GM12875 (cell line): Measurements from ENCODE around the gene TNMD.

Experiments
- H3K4me3 ChIP-seq: one replicate; pipeline ENCODE4 v1.5.1; 2011; ENCODE audit warnings: low read depth, low read length, control low read depth
- CTCF ChIP-seq: IDR thresholded peaks from 2 replicates; pipeline ENCODE4 v1.5.1; 2011; ENCODE audit warnings: low read depth, mild to moderate bottlenecking, control low read depth, inconsistent platforms, low read length, moderate library complexity, borderline replicate concordance; ENCODE audit not compliant: insufficient read depth

TNMD gene

GRCh38 chrX:100596601-100597000 is 11.9 kb downstream of the TNMD start:
- TF ChIP-seq CTCF: no peak
- H3K4me3 ChIP-seq: no peak overlapping the region

GRCh38 chrX:100599456-100599855 is 14.7 kb downstream of the TNMD start:
- TF ChIP-seq CTCF: no peak
- H3K4me3 ChIP-seq: no peak overlapping the region

GRCh38 chrX:100600340-100600739 is 15.6 kb downstream of the TNMD start:
- no peak overlapping the region for H3K4me3 ChIP-seq
- no peak for TF ChIP-seq CTCF

- TF ChIP-seq CTCF: no peak
- H3K4me3 ChIP-seq: no peak overlapping the region
Observed at GRCh38 chrX:100600758-100601157, 16.0 kb downstream of the TNMD start.

- TF ChIP-seq CTCF: no peak
- H3K4me3 ChIP-seq: no peak overlapping the region
Observed at GRCh38 chrX:100606753-100607152, 22.0 kb downstream of the TNMD start.

- no peak overlapping the region for H3K4me3 ChIP-seq
- no peak for TF ChIP-seq CTCF
Observed at GRCh38 chrX:100609591-100609990, 24.9 kb downstream of the TNMD start.

GRCh38 chrX:100611951-100612350 is 27.2 kb downstream of the TNMD start:
- TF ChIP-seq CTCF: no peak
- no peak overlapping the region for H3K4me3 ChIP-seq
